SHP77 (cell line): ENCODE measurements around the gene RNFT2.

Source experiments
- DNase-seq, 2 experiments: peaks; one replicate each; lab custom pipeline; 2025; lab: John Stamatoyannopoulos, UW

The RNFT2 gene

GRCh38 chr12:116737774-116738657 is at the start of gene RNFT2, which contains the start of gene SPRING1:
Gene RNFT2 (plus strand): TSS chr12:116738315. CDS start chr12:116740498, 2,183 bp downstream.
Gene SPRING1 (minus strand): TSS chr12:116738069. CDS start chr12:116737900, 169 bp downstream.
- DNase-seq: peak; percentile 99 to 100

- DNase-seq: no peak
Measured at GRCh38 chr12:116689521-116689920, 48.6 kb upstream of the RNFT2 start.

GRCh38 chr12:116689979-116690744 is 48.0 kb upstream of the RNFT2 start:
- no peak for DNase-seq

- no peak for DNase-seq
Measured at GRCh38 chr12:116691205-116691604, 46.9 kb upstream of the RNFT2 start.

GRCh38 chr12:116691636-116692035 is 46.5 kb upstream of the RNFT2 start:
- no peak for DNase-seq

- no peak for DNase-seq
Measured at GRCh38 chr12:116692605-116693004, 45.5 kb upstream of the RNFT2 start.

GRCh38 chr12:116693286-116694227 is 44.6 kb upstream of the RNFT2 start:
- peak in 1 of 2 experiments; percentile 43 for DNase-seq

- no peak for DNase-seq
Measured at GRCh38 chr12:116694653-116695463, 43.3 kb upstream of the RNFT2 start.

- no peak for DNase-seq
Measured at GRCh38 chr12:116695464-116695725, 42.7 kb upstream of the RNFT2 start.

- DNase-seq: peak; percentile 60 to 63
Measured at GRCh38 chr12:116697305-116697704, 40.8 kb upstream of the RNFT2 start.

- no peak for DNase-seq
Measured at GRCh38 chr12:116697716-116698115, 40.4 kb upstream of the RNFT2 start.

GRCh38 chr12:116698116-116698515 is 40.0 kb upstream of the RNFT2 start:
- DNase-seq: no peak

- DNase-seq: no peak
Measured at GRCh38 chr12:116698554-116699075, 39.5 kb upstream of the RNFT2 start.

GRCh38 chr12:116700066-116700465 is 38.0 kb upstream of the RNFT2 start:
- DNase-seq: no peak

GRCh38 chr12:116701432-116701831 is 36.7 kb upstream of the RNFT2 start:
- no peak for DNase-seq

GRCh38 chr12:116703214-116703795 is 34.8 kb upstream of the RNFT2 start:
- DNase-seq: peak; percentile 61 to 67

GRCh38 chr12:116707751-116708150 is 30.4 kb upstream of the RNFT2 start:
- peak; percentile 16 to 47 for DNase-seq

GRCh38 chr12:116708826-116709756 is 29.0 kb upstream of the RNFT2 start:
- peak; percentile 85 to 88 for DNase-seq

- DNase-seq: no peak
Measured at GRCh38 chr12:116709768-116710167, 28.3 kb upstream of the RNFT2 start.
